GM12892 (cell line): ENCODE results near the gene FXYD6.

Experiments
- POLR2A ChIP-seq: IDR thresholded peaks from 2 replicates; pipeline ENCODE4 v1.6.1; 2011; ENCODE audit warnings: low read depth, low read length, control low read depth
- POLR2AphosphoS5 ChIP-seq: IDR thresholded peaks from 2 replicates; pipeline ENCODE4 v1.6.1; 2011; ENCODE audit warnings: low read depth, low read length, control low read depth
- TAF1 ChIP-seq: IDR thresholded peaks from 2 replicates; pipeline ENCODE4 v1.6.1; 2011; ENCODE audit warnings: low read depth, mild to moderate bottlenecking, control low read depth, low read length, borderline replicate concordance

DNA sequence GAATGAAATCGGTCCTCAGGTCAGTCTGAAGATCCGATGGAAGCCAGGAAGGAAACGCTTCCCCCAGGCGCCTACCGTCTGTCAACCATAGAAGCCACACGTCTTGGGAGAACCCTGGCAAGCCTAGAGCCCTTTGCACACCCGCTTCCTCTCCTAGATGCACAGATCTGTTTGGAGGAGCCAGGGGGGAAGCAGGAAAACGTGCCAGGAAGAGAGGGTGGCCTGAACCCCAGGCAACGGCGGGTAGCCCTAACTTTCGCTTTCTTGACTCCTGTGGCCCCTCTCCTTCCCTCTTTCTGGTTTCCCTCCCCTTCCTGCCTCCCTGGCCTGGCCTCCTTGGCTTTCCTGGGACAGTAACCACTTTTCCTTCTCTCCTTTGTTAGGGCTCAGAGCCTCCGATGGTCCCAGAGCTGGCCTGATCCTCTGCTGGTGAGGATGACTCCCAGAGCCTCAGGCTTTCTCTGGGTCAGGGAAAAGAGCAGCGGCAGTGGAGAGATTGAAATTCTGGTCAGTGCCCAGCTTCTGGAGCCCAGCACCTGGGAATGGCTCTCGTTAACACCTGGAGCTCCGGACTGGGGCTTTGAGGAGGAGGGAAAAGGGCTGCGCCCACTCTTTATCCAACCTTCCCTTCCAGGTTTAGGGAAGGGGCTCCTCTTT lies 2.1 kb downstream of the FXYD6 start:
- TF ChIP-seq POLR2AphosphoS5: no peak
- no peak for TF ChIP-seq POLR2A
- no peak for TF ChIP-seq TAF1
